ENCODE results near the gene ARHGAP25. TPM values are rescaled to one million over a fixed set of nuclear protein-coding genes. Genes with fewer than 3 reads are reported as not detected.
"Not testable (repeated sequence)": the region's sequence is repeated elsewhere in the genome, so short reads cannot be mapped to it uniquely, and the experiment has no call there.

Gene ARHGAP25
- total RNA-seq, 3 donors from 2014 or later (not counting 1 experiment from before 2014, with no cell fraction given), result 122 to 180 (median 155) TPM

DNA sequence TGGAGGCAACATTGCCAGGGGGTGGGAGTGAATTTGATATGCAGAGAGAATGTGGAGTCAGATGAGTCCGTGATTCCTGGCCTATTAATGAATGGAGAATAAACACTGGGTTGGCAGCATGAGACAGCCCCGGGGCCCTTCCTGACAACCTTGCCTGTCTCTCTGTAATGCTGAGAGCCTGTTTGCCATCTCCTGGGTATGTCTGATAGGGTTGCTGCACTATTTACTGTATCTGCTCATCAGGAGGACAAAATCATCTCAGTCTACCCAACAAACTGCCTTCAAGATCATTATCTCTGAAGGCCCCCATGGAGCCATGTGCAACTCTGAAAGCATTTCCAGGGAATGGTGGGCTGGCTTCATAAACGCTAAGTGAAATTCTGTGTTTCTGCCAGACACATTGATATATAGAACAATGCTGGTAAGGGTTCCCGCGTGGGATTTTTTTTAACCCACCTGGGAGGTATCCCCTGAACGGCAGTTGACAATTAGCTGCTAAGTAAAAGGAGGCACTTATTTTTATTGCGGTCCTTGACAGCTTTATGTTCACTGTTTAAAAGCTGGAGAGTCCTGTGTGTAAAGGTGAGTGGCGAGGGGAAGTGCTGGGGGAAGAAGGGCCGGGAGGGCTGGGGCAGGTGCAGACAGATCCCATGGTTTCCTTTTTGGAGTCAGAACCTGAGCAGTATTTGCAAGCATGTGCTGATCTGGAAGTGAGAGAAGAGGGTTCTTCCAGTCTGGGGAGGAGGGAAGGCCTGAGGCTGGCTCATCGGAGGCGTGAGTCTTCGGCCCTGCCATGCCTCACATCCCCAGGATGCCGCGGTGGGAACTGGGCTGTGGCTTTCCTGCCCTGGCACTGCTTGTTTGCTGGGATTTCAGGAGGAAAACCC, 64.8 kb downstream of the ARHGAP25 start:
- Histone ChIP-seq H3K27me3 (ENCODE audit: control insufficient read depth, insufficient read depth, low read length) (no peaks in the 10 kb centered on the region), H3K4me1 (ENCODE audit: control insufficient read depth, insufficient read depth, low read length) (peaks cover 26% of the 10 kb centered on the region), H3K36me3 (ENCODE audit: control insufficient read depth, insufficient read depth, low read length) (peaks cover 79% of the 10 kb centered on the region), H3K9me3 (ENCODE audit: control insufficient read depth, insufficient read depth, low read length) (no peaks in the 10 kb centered on the region), H3K27ac (ENCODE audit: low read length) (no peak overlapping the region), H3K4me3 (ENCODE audit: low read length) (no peak overlapping the region)
- ATAC-seq (no peak), DNase-seq (no peak)
- TF ChIP-seq, protein P1, sequence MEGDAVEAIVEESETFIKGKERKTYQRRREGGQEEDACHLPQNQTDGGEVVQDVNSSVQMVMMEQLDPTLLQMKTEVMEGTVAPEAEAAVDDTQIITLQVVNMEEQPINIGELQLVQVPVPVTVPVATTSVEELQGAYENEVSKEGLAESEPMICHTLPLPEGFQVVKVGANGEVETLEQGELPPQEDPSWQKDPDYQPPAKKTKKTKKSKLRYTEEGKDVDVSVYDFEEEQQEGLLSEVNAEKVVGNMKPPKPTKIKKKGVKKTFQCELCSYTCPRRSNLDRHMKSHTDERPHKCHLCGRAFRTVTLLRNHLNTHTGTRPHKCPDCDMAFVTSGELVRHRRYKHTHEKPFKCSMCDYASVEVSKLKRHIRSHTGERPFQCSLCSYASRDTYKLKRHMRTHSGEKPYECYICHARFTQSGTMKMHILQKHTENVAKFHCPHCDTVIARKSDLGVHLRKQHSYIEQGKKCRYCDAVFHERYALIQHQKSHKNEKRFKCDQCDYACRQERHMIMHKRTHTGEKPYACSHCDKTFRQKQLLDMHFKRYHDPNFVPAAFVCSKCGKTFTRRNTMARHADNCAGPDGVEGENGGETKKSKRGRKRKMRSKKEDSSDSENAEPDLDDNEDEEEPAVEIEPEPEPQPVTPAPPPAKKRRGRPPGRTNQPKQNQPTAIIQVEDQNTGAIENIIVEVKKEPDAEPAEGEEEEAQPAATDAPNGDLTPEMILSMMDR (IDR thresholded peaks at IDR 0.05), result no peak
- Mint-ChIP-seq H3K4me1 (peaks cover 55 to 62% of the 10 kb centered on the region in 2 donors), H3K9me3 (no peaks in the 10 kb centered on the region), H3K4me3 (no peak overlapping the region), H3K27ac (peak overlapping the region; percentile 78 to 86), H3K36me3 (peaks cover 35% of the 10 kb centered on the region), H3K27me3 (ENCODE audit: low read depth in 2 of 2) (no peaks in the 10 kb centered on the region)
- WGBS (ENCODE audit: insufficient coverage), result 93% methylated on average over 14 of the region's 14 CpGs
- intact Hi-C loops (cut with micrococcal nuclease), result no loop called here

- DNase-seq, result no peak
- no peak overlapping the region for H3K4me3 Mint-ChIP-seq
- intact Hi-C loops (cut with micrococcal nuclease), result no loop called here
- no peaks in the 10 kb centered on the region for H3K9me3 Mint-ChIP-seq
- TF ChIP-seq, protein P1 (IDR thresholded peaks at IDR 0.05), result no peak
- no peaks in the 10 kb centered on the region for H3K27me3 Mint-ChIP-seq (ENCODE audit: low read depth in 2 of 2)
- H3K4me1 Mint-ChIP-seq, result peaks cover 55 to 56% of the 10 kb centered on the region in 2 donors
- Histone ChIP-seq H3K27ac (ENCODE audit: low read length) (no peak overlapping the region), H3K4me3 (ENCODE audit: low read length) (no peak overlapping the region), H3K4me1 (ENCODE audit: control insufficient read depth, insufficient read depth, low read length) (peaks cover 26% of the 10 kb centered on the region), H3K36me3 (ENCODE audit: control insufficient read depth, insufficient read depth, low read length) (peaks cover 83% of the 10 kb centered on the region), H3K9me3 (ENCODE audit: control insufficient read depth, insufficient read depth, low read length) (no peaks in the 10 kb centered on the region), H3K27me3 (ENCODE audit: control insufficient read depth, insufficient read depth, low read length) (no peaks in the 10 kb centered on the region)
- peak overlapping the region in 1 of 2 donors; percentile 86 for H3K27ac Mint-ChIP-seq
- peaks cover 40% of the 10 kb centered on the region for H3K36me3 Mint-ChIP-seq
- WGBS (ENCODE audit: insufficient coverage), result 84% methylated on average over 4 of the region's 4 CpGs
- no peak for ATAC-seq
Observed at GRCh38 chr2:68800027-68800401, 65.4 kb downstream of the ARHGAP25 start.

DNA sequence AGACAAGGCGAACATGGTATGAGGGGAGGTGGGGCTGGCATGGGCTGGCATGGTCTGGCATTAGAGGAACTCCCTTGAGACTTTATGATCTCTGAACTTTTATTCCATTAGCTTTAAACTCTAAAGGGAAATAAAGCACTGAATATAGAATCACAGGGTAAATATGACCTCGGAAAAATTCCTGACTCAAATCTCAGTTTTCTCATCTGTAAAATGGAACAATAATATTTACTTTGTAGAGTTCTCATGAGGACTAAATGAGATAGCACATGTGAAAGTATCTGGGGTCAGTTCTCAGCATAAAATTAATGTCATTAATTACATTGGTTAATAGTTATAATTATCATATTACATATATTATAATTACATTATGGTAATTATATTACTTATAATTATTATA, 65.9 kb downstream of the ARHGAP25 start:
- Histone ChIP-seq H3K27me3 (ENCODE audit: control insufficient read depth, insufficient read depth, low read length) (no peaks in the 10 kb centered on the region), H3K36me3 (ENCODE audit: control insufficient read depth, insufficient read depth, low read length) (peaks cover 88% of the 10 kb centered on the region), H3K9me3 (ENCODE audit: control insufficient read depth, insufficient read depth, low read length) (no peaks in the 10 kb centered on the region), H3K4me3 (ENCODE audit: low read length) (no peak overlapping the region), H3K27ac (ENCODE audit: low read length) (no peak overlapping the region), H3K4me1 (ENCODE audit: control insufficient read depth, insufficient read depth, low read length) (peaks cover 26% of the 10 kb centered on the region)
- Mint-ChIP-seq H3K4me1 (peaks cover 55% of the 10 kb centered on the region in 2 donors), H3K4me3 (no peak overlapping the region), H3K27me3 (ENCODE audit: low read depth in 2 of 2) (no peaks in the 10 kb centered on the region), H3K36me3 (peaks cover 44% of the 10 kb centered on the region), H3K9me3 (no peaks in the 10 kb centered on the region), H3K27ac (peak overlapping the region in 1 of 2 donors; percentile 86)
- TF ChIP-seq, protein P1 (IDR thresholded peaks at IDR 0.05), result no peak
- 100% methylated on average over 1 of the region's 2 CpGs for WGBS (ENCODE audit: insufficient coverage)
- no peak for DNase-seq
- ATAC-seq, result no peak
- intact Hi-C loops (cut with micrococcal nuclease), result no loop called here

GRCh38 chr2:68802161-68802560, 67.5 kb downstream of the ARHGAP25 start:
- H3K27ac ChIP-seq (ENCODE audit: low read length); H3K4me3 Mint-ChIP-seq; H3K9me3 Mint-ChIP-seq; DNase-seq; H3K27me3 Mint-ChIP-seq (ENCODE audit: low read depth in 2 of 2); H3K27ac Mint-ChIP-seq; H3K4me3 ChIP-seq (ENCODE audit: low read length); H3K27me3 ChIP-seq (ENCODE audit: control insufficient read depth, insufficient read depth, low read length); H3K9me3 ChIP-seq (ENCODE audit: control insufficient read depth, insufficient read depth, low read length); ATAC-seq; intact Hi-C loops (cut with micrococcal nuclease): not testable (repeated sequence)
- Mint-ChIP-seq H3K36me3 (peaks cover 34% of the 10 kb centered on the region), H3K4me1 (peaks cover 42 to 49% of the 10 kb centered on the region in 2 donors)
- Histone ChIP-seq H3K36me3 (ENCODE audit: control insufficient read depth, insufficient read depth, low read length) (peaks cover 95% of the 10 kb centered on the region), H3K4me1 (ENCODE audit: control insufficient read depth, insufficient read depth, low read length) (peaks cover 19% of the 10 kb centered on the region)
- WGBS (ENCODE audit: insufficient coverage), result 97% methylated on average over 8 of the region's 9 CpGs
